GM18868 (cell line): ENCODE results near the gene CYTH1.

ENCODE experiments used
- ATAC-seq: cut with Tn5 transposase; IDR thresholded peaks from one replicate; pipeline ENCODE4 v1.9.1; 2021; ENCODE audit warnings: mild to moderate bottlenecking, moderate library complexity; ENCODE audit not compliant: unreplicated experiment

Gene CYTH1

GRCh38 chr17:78629436-78629995 is 152.6 kb downstream of the CYTH1 start:
- ATAC-seq, result no peak

DNA sequence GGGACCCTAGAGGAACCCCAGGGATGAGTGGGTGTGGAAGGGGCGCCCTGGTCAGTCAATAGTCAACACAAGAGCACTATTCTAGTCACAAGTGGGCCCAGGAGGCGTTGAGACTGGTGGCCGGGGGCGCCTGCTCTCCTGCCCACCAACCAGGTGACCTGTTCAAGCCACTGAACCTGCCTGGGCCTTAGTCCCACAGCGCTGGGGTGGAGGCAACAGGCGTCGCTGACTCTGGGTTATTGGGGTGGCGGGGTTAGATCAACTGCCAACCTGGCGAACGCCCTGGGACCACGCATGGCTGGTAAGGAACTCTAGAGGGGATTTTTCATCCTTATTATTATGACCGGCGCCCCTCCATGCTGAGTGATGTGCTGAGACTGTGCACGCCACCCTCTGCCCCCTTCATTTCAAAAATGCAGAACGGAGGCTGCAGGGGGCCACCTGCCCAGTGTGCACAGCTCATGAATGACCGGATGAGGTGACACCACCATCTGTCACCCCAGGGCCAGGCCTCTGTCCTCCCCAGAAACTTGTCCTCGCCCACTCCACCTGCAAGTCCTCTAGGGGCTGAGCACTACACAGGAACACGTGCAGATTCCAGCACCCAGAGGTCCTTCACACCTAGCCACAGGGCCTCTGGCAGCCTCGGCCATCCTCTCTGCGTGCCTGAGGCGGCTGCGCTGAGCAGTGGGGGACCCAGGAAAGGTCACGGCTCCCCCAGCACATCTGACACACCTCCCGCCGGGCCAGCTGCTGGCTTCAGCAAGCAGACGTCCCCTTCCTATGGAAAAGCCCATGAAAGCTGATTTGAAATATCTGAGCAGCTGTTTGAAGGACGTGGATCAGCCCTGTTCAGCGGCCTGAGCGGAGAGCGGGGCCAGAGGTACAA is 153.3 kb downstream of the CYTH1 start:
- no peak for ATAC-seq

DNA sequence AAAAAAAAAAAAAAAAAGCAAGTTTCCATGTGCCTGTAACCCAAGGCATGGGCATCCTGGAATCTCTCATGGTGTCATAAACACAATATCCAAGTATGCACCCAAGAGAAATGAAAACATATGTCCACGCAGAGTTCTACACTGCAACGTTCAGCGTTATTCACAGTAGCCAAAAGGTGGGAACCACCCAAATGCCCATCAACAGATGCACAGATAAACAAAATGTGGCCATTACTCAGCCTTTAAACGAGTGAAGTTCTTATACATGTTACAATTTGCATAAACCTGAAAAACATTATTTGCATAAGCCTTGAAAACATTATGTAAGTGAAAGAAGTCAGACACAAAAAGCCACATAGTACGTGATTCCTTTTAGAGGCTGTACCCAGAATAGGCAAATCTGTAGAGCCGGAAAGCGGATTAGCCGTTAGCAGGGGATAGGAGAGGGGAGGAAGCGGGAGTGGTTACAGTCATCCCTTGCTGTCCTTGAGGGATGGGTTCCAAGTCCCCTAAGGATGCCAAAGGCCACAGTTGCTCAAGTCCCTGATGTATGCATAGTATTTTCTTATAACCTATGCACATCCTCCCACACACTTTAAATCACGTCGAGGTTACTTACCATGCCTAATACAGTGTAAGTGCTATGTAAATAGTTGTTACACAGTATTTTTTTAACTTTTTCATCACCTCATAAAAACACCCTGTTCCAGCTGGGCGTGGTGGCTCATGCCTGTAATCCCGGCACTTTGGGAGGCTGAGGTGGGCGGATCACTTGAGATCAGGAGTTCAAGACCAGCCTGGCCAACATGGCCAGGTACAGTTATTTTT is 157.5 kb downstream of the CYTH1 start:
- ATAC-seq, result no peak
